Activated CD8-positive, alpha-beta memory T cell treated with anti-CD3 and anti-CD28 coated beads, Interleukin-2, amount 10 ng/mL, durations not matched to agents 7 days and 5 days (primary cell): Measurements from ENCODE around the gene TNRC6C. TPM values are rescaled to one million over a fixed set of nuclear protein-coding genes. Genes with fewer than 3 reads are reported as not detected.
A peak's percentile ranks its signal among the peaks of the same experiment; 100 is the strongest.

ENCODE experiments used
- ATAC-seq: fragments of 150-1000 bp; cut with Tn5 transposase; one replicate; pipeline ENCODE4 v1.10.0; 2021; ENCODE audit warnings: moderate library complexity
- CTCF ChIA-PET: fragments of 350-600 bp; sonication (Branson Sonifier 250); formaldehyde crosslinking; loops from one replicate; lab custom pipeline; 2021; ENCODE audit warnings: antibody characterized with exemption; lab: Charles Lee
- DNase-seq: peaks from one replicate; pipeline ENCODE4 v3.0.0-alpha.2; 2020
- H3K27ac Mint-ChIP-seq: one replicate; pipeline ENCODE4 v1.8.0; 2021; ENCODE audit warnings: mild to moderate bottlenecking, mixed read lengths
- H3K27me3 Mint-ChIP-seq: one replicate; pipeline ENCODE4 v1.8.0; 2021; ENCODE audit warnings: mixed read lengths
- H3K36me3 Mint-ChIP-seq: one replicate; pipeline ENCODE4 v1.8.0; 2021; ENCODE audit warnings: mild to moderate bottlenecking, mixed read lengths
- H3K4me1 Mint-ChIP-seq: one replicate; pipeline ENCODE4 v1.8.0; 2021; ENCODE audit warnings: mixed read lengths
- H3K4me3 Mint-ChIP-seq: one replicate; pipeline ENCODE4 v1.8.0; 2021; ENCODE audit warnings: mild to moderate bottlenecking, moderate library complexity, mixed read lengths
- H3K9me3 Mint-ChIP-seq: one replicate; pipeline ENCODE4 v1.8.0; 2022; ENCODE audit warnings: low read depth, mixed read lengths
- total RNA-seq, 2 experiments: library from RNA; stranded (reverse); gene quantifications; one replicate each; pipeline ENCODE4 v1.2.3, GENCODE V29; 2021

Gene TNRC6C
- total RNA-seq, 2 experiments from 2014 or later, result 24.9 to 39.3 TPM

DNA sequence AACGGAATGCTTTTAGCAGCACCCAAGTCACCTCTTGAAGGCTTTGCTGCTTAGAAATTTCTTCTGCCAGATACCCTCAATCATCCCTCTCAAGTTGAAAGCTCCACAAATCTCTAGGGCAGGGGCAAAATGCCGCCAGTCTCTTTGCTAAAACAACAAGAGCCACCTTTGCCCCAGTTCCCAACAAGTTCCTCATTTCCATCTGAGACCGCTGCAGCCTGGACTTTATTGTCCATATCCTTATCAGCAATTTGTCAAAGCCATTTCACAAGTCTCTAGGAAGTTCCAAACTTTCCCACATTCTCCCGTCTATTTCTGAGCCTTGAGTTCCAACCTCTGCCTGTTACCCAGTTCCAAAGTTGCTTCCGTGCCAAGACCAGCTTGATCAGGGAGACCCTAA lies 142.6 kb downstream of the TNRC6C start:
- ATAC-seq (no peak), DNase-seq (no peak)
- CTCF ChIA-PET, result interaction anchor here (0.7 to 1.1 kb wide), 2 partner anchors 12 to 16 kb away, joined by 3 read pairs; no protein-coding TSS in a partner anchor
- H3K27me3 Mint-ChIP-seq, result no peaks in the 10 kb centered on the region
- no peak overlapping the region for H3K27ac Mint-ChIP-seq
- H3K4me1 Mint-ChIP-seq, result no peaks in the 10 kb centered on the region
- peaks cover 39% of the 10 kb centered on the region for H3K36me3 Mint-ChIP-seq
- no peak overlapping the region for H3K4me3 Mint-ChIP-seq
- H3K9me3 Mint-ChIP-seq, result no peaks in the 10 kb centered on the region

DNA sequence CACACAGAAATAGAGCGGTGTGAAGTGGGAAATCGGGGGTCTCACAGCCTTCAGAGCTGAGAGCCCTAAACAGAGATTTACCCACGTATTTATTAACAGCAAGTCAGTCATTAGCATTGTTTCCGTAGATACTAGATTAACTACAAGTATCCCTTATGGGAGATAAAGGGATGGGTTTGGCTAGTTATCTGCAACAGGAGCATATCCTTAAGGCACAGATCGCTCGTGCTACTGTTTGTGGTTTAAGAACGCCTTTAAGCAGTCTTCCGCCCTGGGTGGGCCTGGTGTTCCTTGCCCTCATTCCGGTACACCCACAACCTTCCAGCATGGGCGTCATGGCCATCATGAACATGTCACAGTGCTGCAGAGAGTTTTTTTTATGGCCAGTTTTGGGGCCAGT lies 143.0 kb downstream of the TNRC6C start:
- no peak for ATAC-seq
- CTCF ChIA-PET, result interaction anchor here (1.1 kb wide), 1 partner anchor 17 kb away, joined by 3 read pairs; no protein-coding TSS in a partner anchor
- Mint-ChIP-seq H3K27me3 (no peaks in the 10 kb centered on the region), H3K4me3 (no peak overlapping the region), H3K36me3 (peaks cover 38% of the 10 kb centered on the region), H3K27ac (no peak overlapping the region), H3K4me1 (no peaks in the 10 kb centered on the region), H3K9me3 (no peaks in the 10 kb centered on the region)
- DNase-seq, result no peak

DNA sequence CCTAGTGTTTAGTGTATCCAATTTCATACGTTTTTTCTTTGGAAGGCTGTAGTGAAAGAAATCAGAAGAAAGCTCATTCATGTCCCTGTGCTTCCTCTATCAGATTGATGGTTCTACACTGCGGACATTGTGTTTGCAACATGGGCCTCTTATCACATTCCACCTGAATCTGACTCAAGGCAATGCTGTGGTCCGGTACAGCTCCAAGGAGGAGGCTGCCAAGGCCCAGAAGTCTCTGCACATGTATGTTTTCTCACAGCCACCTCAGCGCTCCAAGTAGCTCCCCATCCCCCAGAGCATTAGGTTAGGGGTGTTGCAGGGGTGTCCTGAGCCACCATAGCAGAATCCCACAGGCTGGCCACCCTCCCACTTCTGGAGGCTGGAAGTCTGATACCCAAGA lies 144.8 kb downstream of the TNRC6C start:
- H3K27ac Mint-ChIP-seq, result no peak overlapping the region
- no peaks in the 10 kb centered on the region for H3K4me1 Mint-ChIP-seq
- peaks cover 34% of the 10 kb centered on the region for H3K36me3 Mint-ChIP-seq
- no peak for DNase-seq
- H3K27me3 Mint-ChIP-seq, result no peaks in the 10 kb centered on the region
- H3K9me3 Mint-ChIP-seq, result no peaks in the 10 kb centered on the region
- no peak for ATAC-seq
- no peak overlapping the region for H3K4me3 Mint-ChIP-seq
- CTCF ChIA-PET, result interaction anchor here (1.0 kb wide), 1 partner anchor 27 kb away, joined by 3 read pairs; the partner anchor contains the start of gene TMC8

DNA sequence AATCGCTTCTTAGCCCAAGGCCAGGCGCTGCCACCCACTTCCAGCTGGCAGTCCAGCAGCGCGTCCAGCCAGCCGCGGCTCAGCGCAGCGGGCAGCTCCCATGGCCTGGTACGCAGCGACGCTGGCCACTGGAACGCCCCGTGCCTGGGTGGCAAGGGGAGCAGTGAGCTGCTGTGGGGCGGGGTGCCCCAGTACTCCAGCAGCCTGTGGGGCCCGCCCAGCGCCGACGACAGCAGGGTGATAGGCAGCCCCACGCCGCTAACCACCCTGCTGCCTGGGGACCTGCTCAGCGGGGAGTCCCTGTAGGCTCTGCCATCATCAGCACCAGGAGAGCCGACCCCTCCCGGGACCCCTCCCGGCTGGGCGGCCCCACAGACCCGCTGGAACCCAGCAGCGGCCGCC lies 146.0 kb downstream of the TNRC6C start:
- CTCF ChIA-PET, result interaction anchor here (12.5 kb wide), 1 partner anchor 28 kb away, joined by 257 read pairs; the partner anchor contains the start of genes TMC6 and TMC8
- no peak overlapping the region for H3K4me3 Mint-ChIP-seq
- no peaks in the 10 kb centered on the region for H3K4me1 Mint-ChIP-seq
- DNase-seq, result no peak
- no peaks in the 10 kb centered on the region for H3K27me3 Mint-ChIP-seq
- no peak overlapping the region for H3K27ac Mint-ChIP-seq
- no peak for ATAC-seq
- H3K9me3 Mint-ChIP-seq, result no peaks in the 10 kb centered on the region
- H3K36me3 Mint-ChIP-seq, result peaks cover 27% of the 10 kb centered on the region

DNA sequence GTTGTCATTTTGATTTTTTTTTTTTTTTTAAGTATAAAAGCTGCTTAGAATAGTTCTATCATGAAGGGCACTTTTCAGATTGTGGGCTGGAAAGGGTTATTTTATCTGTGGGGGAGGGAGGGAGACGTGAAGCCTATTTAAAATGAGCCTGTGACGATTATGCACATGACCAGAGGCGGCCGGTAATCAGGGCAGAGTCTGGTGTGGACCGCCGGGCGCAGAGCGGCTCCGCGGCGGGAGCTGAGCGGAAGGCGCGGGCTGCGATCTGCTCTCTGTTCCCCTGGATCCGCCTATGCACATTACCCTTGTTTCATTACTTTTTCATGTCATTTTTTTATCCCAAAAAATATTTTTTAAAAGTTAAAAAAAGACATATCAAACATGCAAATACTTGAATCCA lies 146.6 kb downstream of the TNRC6C start:
- ATAC-seq, result no peak
- no peaks in the 10 kb centered on the region for H3K27me3 Mint-ChIP-seq
- no peaks in the 10 kb centered on the region for H3K4me1 Mint-ChIP-seq
- H3K9me3 Mint-ChIP-seq, result no peaks in the 10 kb centered on the region
- no peak overlapping the region for H3K27ac Mint-ChIP-seq
- no peak for DNase-seq
- no peak overlapping the region for H3K4me3 Mint-ChIP-seq
- CTCF ChIA-PET, result interaction anchor here (12.5 kb wide), 1 partner anchor 27 kb away, joined by 257 read pairs; the partner anchor contains the start of genes TMC6 and TMC8
- peaks cover 22% of the 10 kb centered on the region for H3K36me3 Mint-ChIP-seq

DNA sequence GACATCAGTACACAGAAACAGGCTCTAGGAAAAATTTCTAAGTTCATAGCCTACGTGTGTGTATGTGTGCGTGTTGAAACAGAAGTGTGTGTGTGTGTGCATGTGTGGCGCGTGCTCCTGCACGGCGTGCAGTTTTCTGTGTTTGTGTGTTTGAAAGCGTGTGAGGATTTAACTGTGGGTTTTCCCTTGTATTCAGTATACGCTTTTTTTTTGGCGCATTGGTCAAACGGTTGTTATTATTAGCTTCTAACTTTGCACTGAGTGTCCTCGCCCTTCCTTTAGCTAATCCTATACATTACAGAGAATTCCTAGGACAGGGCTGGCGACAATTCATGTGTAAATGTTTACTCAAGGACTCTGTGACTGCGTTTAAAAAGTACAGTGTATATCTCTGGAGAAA lies 147.0 kb downstream of the TNRC6C start:
- Mint-ChIP-seq H3K9me3 (no peaks in the 10 kb centered on the region), H3K4me1 (peaks cover 1% of the 10 kb centered on the region), H3K4me3 (no peak overlapping the region), H3K27ac (no peak overlapping the region), H3K27me3 (no peaks in the 10 kb centered on the region), H3K36me3 (peaks cover 20% of the 10 kb centered on the region)
- CTCF ChIA-PET, result interaction anchor here (12.5 kb wide), 1 partner anchor 27 kb away, joined by 257 read pairs; the partner anchor contains the start of genes TMC6 and TMC8
- DNase-seq (no peak), ATAC-seq (no peak)

DNA sequence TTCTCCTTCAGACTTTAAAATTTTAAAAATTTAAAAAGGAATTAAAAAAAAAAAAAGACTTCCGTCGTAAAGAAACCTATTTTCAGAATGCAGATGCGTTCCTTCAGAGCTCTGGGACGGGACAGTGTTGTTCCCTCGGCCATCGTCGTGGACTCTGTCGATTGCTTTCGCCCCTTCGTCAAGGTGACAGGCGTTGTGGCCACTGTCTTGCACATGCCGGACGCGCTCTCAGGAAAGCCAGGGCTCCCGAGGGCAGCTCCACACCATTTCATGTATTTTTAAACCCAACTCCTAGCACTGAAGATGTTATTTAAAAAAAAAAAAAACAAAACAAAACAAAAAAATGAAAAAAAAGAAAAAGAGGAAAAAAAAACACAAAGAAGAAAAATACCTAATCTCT lies 147.7 kb downstream of the TNRC6C start:
- no peak for ATAC-seq
- no peak overlapping the region for H3K27ac Mint-ChIP-seq
- no peaks in the 10 kb centered on the region for H3K27me3 Mint-ChIP-seq
- CTCF ChIA-PET, result interaction anchor here (0.6 to 12.5 kb wide), 3 partner anchors 26 to 966 kb away, joined by 3 to 257 read pairs (median 3); partner anchors contain the start of genes TMC6 and TMC8
- H3K9me3 Mint-ChIP-seq, result no peaks in the 10 kb centered on the region
- H3K4me3 Mint-ChIP-seq, result no peak overlapping the region
- H3K36me3 Mint-ChIP-seq, result peaks cover 24% of the 10 kb centered on the region
- DNase-seq, result no peak
- peaks cover 3% of the 10 kb centered on the region for H3K4me1 Mint-ChIP-seq

DNA sequence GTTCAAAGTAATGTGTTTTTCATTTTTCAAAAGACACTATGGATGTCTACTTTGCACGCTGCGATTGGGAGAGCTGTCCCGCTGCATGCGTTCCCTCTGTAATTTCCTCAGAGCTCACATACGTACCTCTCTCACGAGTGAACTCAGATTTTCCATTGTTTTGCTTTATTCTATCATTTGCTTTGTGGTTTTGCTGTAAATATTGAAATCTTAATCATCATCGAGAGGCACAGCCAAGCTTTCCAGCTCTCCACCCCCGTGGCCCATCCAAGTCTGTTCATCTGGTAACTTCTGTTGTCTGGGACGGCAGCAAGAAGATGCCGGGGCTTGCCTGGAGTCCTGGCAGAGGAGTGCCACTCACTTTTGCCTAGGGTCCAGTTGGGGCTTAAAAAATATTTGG lies 149.0 kb downstream of the TNRC6C start:
- Mint-ChIP-seq H3K4me1 (peaks cover 4% of the 10 kb centered on the region), H3K27ac (no peak overlapping the region), H3K27me3 (no peaks in the 10 kb centered on the region), H3K4me3 (no peak overlapping the region), H3K9me3 (no peaks in the 10 kb centered on the region), H3K36me3 (peaks cover 21% of the 10 kb centered on the region)
- no peak for ATAC-seq
- CTCF ChIA-PET, result interaction anchor here (0.9 to 12.5 kb wide), 4 partner anchors 22 to 143 kb away, joined by 4 to 257 read pairs (median 6); partner anchors contain the start of genes TMC6 and TMC8
- no peak for DNase-seq

DNA sequence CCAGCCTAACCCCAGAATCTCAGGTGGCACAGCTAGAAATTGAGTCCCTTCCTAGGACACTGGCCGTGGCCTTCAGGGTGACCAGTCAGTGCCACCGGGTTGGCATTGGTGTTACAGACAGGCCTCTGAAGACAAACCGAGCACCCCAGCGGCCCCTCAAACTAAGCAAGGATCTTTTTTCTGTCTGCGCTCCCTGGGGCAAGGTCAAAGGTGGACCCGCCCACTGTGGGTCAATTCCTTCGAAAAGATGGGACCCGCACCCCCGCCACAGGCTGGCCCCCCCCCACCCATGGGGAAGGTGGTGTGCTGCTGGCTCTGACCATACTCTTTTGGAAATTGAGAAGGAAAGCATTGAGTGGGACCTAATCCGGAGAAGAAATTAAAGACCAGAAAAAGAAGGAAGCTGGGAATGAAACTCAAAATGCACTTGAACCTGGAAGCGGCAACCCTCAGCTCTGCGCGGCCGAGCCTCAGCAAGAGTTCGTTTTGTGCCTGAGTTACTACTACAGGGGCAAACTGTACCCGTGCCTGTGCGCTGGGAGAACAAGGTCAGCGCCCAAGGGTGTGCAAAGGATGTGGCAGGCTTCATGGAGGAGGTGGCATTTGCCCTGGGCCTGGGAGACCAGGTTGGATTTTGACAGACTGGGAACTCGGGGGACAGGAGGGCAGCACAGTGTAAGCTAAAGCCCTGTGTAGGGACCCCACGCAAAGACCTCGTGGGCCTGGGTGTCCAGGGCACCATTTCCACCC lies 149.6 kb downstream of the TNRC6C start:
- H3K36me3 Mint-ChIP-seq, result peaks cover 22% of the 10 kb centered on the region
- H3K27ac Mint-ChIP-seq, result no peak overlapping the region
- H3K9me3 Mint-ChIP-seq, result no peaks in the 10 kb centered on the region
- H3K4me3 Mint-ChIP-seq, result no peak overlapping the region
- peak; percentile 34 for DNase-seq
- CTCF ChIA-PET, result interaction anchor here (0.9 to 12.5 kb wide), 4 partner anchors 23 to 143 kb away, joined by 4 to 257 read pairs (median 6); partner anchors contain the start of genes TMC6 and TMC8
- no peak for ATAC-seq
- no peaks in the 10 kb centered on the region for H3K27me3 Mint-ChIP-seq
- H3K4me1 Mint-ChIP-seq, result peaks cover 11% of the 10 kb centered on the region

DNA sequence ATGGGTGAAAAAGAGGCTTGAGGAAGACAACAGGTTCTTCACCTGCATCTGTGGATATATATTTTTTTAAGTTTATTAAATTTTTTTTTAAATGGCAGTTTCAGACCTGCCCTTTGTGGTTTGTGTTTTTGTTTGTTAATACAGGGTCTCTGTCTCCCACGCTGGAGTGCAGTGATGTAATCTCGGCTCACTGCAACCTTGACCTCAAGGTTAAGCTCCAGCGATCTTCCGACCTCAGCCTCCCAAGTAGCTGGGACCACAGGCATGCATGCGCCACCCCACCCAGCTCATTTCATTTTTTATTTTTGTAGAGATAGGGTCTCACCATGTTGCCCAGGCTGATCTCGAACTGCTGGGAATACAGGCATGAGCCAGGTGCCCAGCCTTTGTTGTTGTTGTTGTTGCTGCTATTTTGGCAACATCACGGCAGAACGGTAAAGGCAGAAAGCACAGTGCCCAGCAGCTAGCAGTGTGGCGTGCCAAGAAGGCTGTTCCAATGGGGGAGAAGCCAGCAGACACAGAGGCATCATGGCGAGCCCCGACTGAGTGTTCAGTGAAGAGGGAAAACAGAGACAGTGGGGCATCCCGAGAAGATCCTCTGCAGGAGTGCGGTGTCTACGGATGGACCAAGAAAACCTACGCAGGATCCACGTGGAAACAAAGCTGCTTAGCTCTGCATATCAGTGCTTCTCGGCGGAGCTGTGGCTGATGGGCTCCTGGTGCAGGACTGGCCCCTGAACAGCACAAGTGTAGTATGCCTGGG lies 150.4 kb downstream of the TNRC6C start:
- Mint-ChIP-seq H3K9me3 (no peaks in the 10 kb centered on the region), H3K4me3 (no peak overlapping the region), H3K36me3 (peaks cover 28% of the 10 kb centered on the region), H3K27me3 (no peaks in the 10 kb centered on the region), H3K4me1 (peaks cover 18% of the 10 kb centered on the region), H3K27ac (no peak overlapping the region)
- CTCF ChIA-PET, result interaction anchor here (1.0 to 12.5 kb wide), 3 partner anchors 23 to 143 kb away, joined by 3 to 257 read pairs (median 9); partner anchors contain the start of genes TMC6 and TMC8
- DNase-seq, result no peak
- ATAC-seq, result no peak

DNA sequence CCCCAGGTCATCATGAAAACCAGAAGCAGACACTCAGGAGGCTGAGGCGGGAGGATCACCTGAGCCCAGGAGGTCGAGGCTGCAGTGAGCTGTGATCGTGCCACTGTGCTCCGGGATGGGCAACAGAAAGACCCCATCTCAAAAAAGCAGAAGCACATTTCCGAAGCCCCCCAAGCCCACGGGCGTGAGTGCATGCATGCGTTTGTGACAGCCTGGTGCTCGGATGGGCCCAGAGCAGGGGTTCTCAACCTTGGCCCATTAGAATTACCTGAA lies 150.9 kb downstream of the TNRC6C start:
- CTCF ChIA-PET, result interaction anchor here (1.0 to 12.5 kb wide), 2 partner anchors 23 to 142 kb away, joined by 3 to 257 read pairs; partner anchors contain the start of genes TMC6 and TMC8
- ATAC-seq (no peak), DNase-seq (no peak)
- peaks cover 30% of the 10 kb centered on the region for H3K36me3 Mint-ChIP-seq
- H3K4me3 Mint-ChIP-seq, result no peak overlapping the region
- no peaks in the 10 kb centered on the region for H3K27me3 Mint-ChIP-seq
- no peak overlapping the region for H3K27ac Mint-ChIP-seq
- H3K9me3 Mint-ChIP-seq, result no peaks in the 10 kb centered on the region
- H3K4me1 Mint-ChIP-seq, result peaks cover 23% of the 10 kb centered on the region

DNA sequence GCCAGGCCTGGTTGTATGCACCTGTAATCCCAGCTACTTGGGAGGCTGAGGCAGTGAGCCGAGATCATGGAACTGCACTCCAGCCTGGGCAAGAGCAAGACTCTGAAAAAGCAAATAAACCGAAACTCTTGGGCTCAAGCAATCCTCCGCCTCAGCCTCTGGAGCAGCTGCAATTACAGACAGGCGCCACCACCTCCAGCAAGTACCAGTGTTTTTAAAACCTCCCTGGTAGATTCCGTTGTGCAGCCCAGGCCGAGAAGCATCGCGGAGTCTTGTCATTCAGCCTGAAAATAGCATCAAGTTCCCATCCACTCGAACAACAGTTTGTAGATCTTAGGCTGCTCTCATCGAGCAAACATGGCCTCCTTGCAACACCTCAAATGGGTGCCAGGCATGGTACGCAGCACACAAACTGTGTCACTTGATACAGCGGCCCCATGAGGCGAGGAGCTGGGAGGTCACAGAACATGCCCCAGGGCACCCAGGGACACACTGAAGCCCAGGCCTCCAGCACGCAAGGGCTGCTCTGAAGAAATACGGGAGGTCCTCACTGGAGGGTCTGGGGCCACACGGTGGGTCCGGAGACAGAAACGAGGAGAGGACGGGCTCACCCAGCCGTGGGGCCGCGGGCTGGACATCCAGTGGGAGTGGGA lies 152.0 kb downstream of the TNRC6C start:
- Mint-ChIP-seq H3K36me3 (peaks cover 30% of the 10 kb centered on the region), H3K9me3 (no peaks in the 10 kb centered on the region), H3K27ac (peak overlapping the region; percentile 31), H3K4me1 (peaks cover 31% of the 10 kb centered on the region), H3K27me3 (no peaks in the 10 kb centered on the region), H3K4me3 (no peak overlapping the region)
- CTCF ChIA-PET, result interaction anchor here (1.0 to 12.5 kb wide), 3 partner anchors 22 to 66 kb away, joined by 4 to 257 read pairs (median 32); partner anchors contain the start of genes TMC6 and TMC8
- DNase-seq (peak; percentile 39), ATAC-seq (no peak)
